Fibroblast of lung (primary cell): ENCODE results near the gene RYR1. TPM values are rescaled to one million over a fixed set of nuclear protein-coding genes. Genes with fewer than 3 reads are reported as not detected.

Experiments
- DNase-seq, 2 donors: peaks; one replicate each; pipeline versions ENCODE4 v3.0.0 to v3.0.0-alpha.2; 2010; ENCODE audit warnings: low read depth in 2 of 2
- H2AFZ ChIP-seq: 2 replicates; pipeline ENCODE4 v1.5.1; 2012; ENCODE audit warnings: low read length, control low read depth, inconsistent platforms
- H3K27ac ChIP-seq: 2 replicates; pipeline ENCODE4 v1.5.1; 2011; ENCODE audit warnings: low read length, control low read depth; ENCODE audit not compliant: insufficient read depth
- H3K27me3 ChIP-seq: 2 replicates; pipeline ENCODE4 v1.5.1; 2011; ENCODE audit warnings: mild to moderate bottlenecking, low read length; ENCODE audit not compliant: control insufficient read depth, insufficient read depth
- H3K36me3 ChIP-seq: 2 replicates; pipeline ENCODE4 v1.5.1; 2011; ENCODE audit warnings: low read length; ENCODE audit not compliant: control insufficient read depth, insufficient read depth
- H3K4me1 ChIP-seq: 2 replicates; pipeline ENCODE4 v1.5.1; 2011; ENCODE audit warnings: low read length; ENCODE audit not compliant: control insufficient read depth, insufficient read depth; ENCODE audit errors: extremely low read depth
- H3K4me2 ChIP-seq: 2 replicates; pipeline ENCODE4 v1.5.1; 2011; ENCODE audit warnings: low read length, control low read depth; ENCODE audit not compliant: insufficient read depth; ENCODE audit errors: extremely low read depth
- H3K4me3 ChIP-seq, 4 experiments: fragments of 200-600 bp in 1 of 4; sonication (generic) in 1 of 4; replicated peaks in 1 of 4; 2 replicates each; pipeline ENCODE4 v1.5.1; 2011 to 2016; ENCODE audit warnings: low read length in 4 of 4, low read depth in 3 of 4, mild to moderate bottlenecking in 3 of 4, control low read depth in 2 of 4, inconsistent platforms in 1 of 4, mixed read lengths in 1 of 4; ENCODE audit not compliant: insufficient read depth in 1 of 4; ENCODE audit errors: control extremely low read depth in 1 of 4
- H3K79me2 ChIP-seq: 2 replicates; pipeline ENCODE4 v1.5.1; 2012; ENCODE audit warnings: mild to moderate bottlenecking, low read length, inconsistent platforms; ENCODE audit not compliant: control insufficient read depth, insufficient read depth
- H3K9ac ChIP-seq: 2 replicates; pipeline ENCODE4 v1.5.1; 2011; ENCODE audit warnings: mild to moderate bottlenecking, low read length, control low read depth; ENCODE audit not compliant: insufficient read depth
- H3K9me3 ChIP-seq: 2 replicates; pipeline ENCODE4 v1.5.1; 2012; ENCODE audit warnings: low read depth, low read length; ENCODE audit not compliant: control insufficient read depth, insufficient read depth
- H4K20me1 ChIP-seq: 2 replicates; pipeline ENCODE4 v1.5.1; 2011; ENCODE audit warnings: low read length; ENCODE audit not compliant: control insufficient read depth, insufficient read depth; ENCODE audit errors: extremely low read depth
- EZH2 ChIP-seq: IDR thresholded peaks from 2 replicates; pipeline ENCODE4 v1.5.1; 2012; ENCODE audit warnings: low read length, control low read depth, mild to moderate bottlenecking; ENCODE audit errors: missing control alignments
- polyA plus RNA-seq, 2 donors: library from polyadenylated mRNA; depleted of rRNA in 1 of 2; stranded (reverse) in 1 of 2; unstranded in 1 of 2; fragments of >200 nt; gene quantifications; 2 replicates each; pipeline ENCODE4 v1.2.1, GENCODE V29; 2011 to 2012; ENCODE audit warnings: missing spikeins in 1 of 2
- total RNA-seq: library from RNA; depleted of rRNA; stranded (reverse); fragments of >200 nt; gene quantifications from 2 replicates; pipeline ENCODE4 v1.2.1, GENCODE V29; 2014
- TF ChIP-seq, protein P1 (sequence below), 2 donors: IDR thresholded peaks in 1 of 2; conservative IDR thresholded peaks in 1 of 2; 1 replicate in 1 of 2; 2 replicates in 1 of 2; pipeline ENCODE4 v1.5.1; 2011 to 2012; ENCODE audit warnings: low read length in 2 of 2, control low read depth in 1 of 2, inconsistent platforms in 1 of 2, low read depth in 1 of 2, mild to moderate bottlenecking in 1 of 2

The RYR1 gene
- total and polyA plus RNA-seq, 2 donors (not counting 1 experiment from before 2014, with no cell fraction given) = under 0.01 TPM

DNA sequence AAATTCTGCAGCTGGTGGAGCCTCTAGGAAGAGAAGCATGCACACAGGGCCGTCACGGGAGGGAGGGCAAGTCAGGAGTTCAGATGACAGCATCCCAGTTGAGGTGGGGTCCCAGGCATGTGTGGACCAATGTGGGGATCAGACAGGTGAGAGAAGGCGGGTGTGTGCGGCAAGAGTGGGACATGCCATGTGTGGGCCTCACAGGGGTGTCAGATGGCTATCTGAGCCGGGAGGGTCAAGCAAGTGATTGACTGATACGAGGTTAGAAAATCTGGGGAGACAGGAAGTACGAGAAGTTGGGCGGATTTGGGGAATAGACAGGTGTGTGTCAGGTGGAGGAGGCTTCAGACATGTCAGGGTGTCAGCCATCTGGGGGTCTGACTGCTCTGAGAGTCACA lies 16.3 kb upstream of the RYR1 start:
- no peaks in the 10 kb centered on the region for H3K79me2 ChIP-seq
- TF ChIP-seq, protein P1, sequence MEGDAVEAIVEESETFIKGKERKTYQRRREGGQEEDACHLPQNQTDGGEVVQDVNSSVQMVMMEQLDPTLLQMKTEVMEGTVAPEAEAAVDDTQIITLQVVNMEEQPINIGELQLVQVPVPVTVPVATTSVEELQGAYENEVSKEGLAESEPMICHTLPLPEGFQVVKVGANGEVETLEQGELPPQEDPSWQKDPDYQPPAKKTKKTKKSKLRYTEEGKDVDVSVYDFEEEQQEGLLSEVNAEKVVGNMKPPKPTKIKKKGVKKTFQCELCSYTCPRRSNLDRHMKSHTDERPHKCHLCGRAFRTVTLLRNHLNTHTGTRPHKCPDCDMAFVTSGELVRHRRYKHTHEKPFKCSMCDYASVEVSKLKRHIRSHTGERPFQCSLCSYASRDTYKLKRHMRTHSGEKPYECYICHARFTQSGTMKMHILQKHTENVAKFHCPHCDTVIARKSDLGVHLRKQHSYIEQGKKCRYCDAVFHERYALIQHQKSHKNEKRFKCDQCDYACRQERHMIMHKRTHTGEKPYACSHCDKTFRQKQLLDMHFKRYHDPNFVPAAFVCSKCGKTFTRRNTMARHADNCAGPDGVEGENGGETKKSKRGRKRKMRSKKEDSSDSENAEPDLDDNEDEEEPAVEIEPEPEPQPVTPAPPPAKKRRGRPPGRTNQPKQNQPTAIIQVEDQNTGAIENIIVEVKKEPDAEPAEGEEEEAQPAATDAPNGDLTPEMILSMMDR (conservative IDR thresholded peaks at IDR 0.05 in 1 of 2, IDR thresholded peaks at IDR 0.05 in 1 of 2; ENCODE audit: low read depth in 1 of 2, low read length in 2 of 2) = no peak
- TF ChIP-seq EZH2 = no peak
- H3K9ac ChIP-seq = no peak overlapping the region
- no peak overlapping the region for H2AFZ ChIP-seq
- no peak overlapping the region for H3K4me2 ChIP-seq
- no peak for DNase-seq
- no peaks in the 10 kb centered on the region for H3K36me3 ChIP-seq
- no peaks in the 10 kb centered on the region for H3K4me1 ChIP-seq
- H3K9me3 ChIP-seq = no peaks in the 10 kb centered on the region
- no peak overlapping the region for H3K27ac ChIP-seq
- no peak overlapping the region for H3K4me3 ChIP-seq
- peaks cover 10% of the 10 kb centered on the region for H3K27me3 ChIP-seq
- H4K20me1 ChIP-seq = no peaks in the 10 kb centered on the region

DNA sequence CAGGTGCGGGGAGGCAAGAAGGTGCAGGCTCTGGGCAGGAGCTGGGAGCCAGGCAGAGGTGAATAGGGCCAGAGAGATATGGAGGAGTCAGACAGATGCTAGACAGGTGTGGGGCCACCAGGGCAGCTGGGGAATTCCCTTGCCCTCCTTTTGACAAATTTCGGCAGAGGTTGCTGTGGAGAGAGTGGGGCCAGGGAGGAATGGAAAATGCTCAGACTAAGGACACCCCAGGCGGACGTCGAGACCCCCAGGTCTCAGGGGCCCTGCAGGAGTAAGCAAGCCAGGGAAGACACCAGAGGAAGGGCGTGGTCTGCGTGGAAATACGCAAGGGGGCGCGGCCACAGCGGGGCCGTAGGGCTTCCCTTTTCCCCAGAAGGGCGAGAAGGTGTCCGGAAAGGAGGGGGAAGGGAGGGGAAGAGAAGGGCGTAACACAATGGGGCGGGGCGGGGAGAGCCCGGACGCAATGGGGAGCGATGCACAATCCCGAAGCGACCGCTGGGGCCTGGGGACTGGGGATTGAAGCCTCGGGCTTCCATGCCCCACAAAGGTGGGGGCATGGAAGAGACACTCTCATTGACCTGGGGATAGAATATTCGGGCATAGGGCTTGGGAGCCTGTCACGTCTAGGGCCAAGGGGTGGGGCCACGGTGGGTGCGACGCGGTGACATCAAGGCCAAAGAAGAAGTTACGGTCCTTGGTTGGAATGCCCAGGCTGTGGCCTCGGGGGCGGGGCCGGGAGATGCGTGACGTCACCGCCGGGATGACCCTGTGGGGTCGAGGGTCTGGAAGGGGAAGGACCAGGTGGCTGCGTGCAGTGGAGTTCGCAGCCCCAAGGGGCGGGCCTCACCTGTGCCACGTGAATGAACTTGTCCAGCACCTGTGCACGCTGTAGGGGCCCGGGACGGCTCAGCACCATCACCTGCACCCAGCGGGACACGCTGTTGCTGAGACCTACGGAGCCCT lies 15.7 kb upstream of the RYR1 start:
- Histone ChIP-seq H4K20me1 (no peaks in the 10 kb centered on the region), H3K27ac (no peak overlapping the region), H3K4me2 (no peak overlapping the region), H3K79me2 (no peaks in the 10 kb centered on the region), H3K4me3 (peak overlapping the region in 2 of 4 experiments; percentile 25 to 32), H3K9me3 (no peaks in the 10 kb centered on the region), H3K4me1 (no peaks in the 10 kb centered on the region), H3K27me3 (peaks cover 10% of the 10 kb centered on the region), H2AFZ (no peak overlapping the region), H3K36me3 (no peaks in the 10 kb centered on the region), H3K9ac (no peak overlapping the region)
- DNase-seq = peak in 1 of 2 donors; percentile 11
- TF ChIP-seq, protein P1 (conservative IDR thresholded peaks at IDR 0.05 in 1 of 2, IDR thresholded peaks at IDR 0.05 in 1 of 2; ENCODE audit: low read depth in 1 of 2, low read length in 2 of 2) = no peak
- no peak for TF ChIP-seq EZH2

DNA sequence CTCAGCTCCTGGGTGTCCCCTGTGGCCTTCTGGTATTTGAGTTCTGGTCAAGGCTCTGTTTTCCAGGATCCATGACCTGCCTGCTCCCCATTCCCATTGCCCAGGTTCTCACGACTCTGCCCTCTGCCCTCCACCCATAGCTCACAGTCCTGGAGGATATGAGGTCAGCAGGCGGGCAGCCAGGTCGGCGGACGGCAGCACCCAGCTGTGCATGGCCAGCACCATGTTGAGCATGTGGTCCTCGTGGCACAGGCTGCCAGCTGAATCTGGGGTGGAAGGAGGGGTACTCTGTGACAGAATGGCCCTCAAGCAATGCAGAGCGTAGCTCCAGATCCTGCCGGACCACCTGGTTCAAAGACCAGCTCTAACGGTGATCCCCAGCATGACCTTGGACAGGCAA lies 12.6 kb upstream of the RYR1 start:
- Histone ChIP-seq H3K27me3 (peaks cover 18% of the 10 kb centered on the region), H2AFZ (no peak overlapping the region), H3K4me2 (no peak overlapping the region), H3K4me1 (no peaks in the 10 kb centered on the region), H3K9ac (no peak overlapping the region), H3K36me3 (no peaks in the 10 kb centered on the region), H4K20me1 (no peaks in the 10 kb centered on the region), H3K4me3 (no peak overlapping the region), H3K27ac (no peak overlapping the region), H3K79me2 (no peaks in the 10 kb centered on the region), H3K9me3 (no peaks in the 10 kb centered on the region)
- no peak for DNase-seq
- TF ChIP-seq, protein P1 (conservative IDR thresholded peaks at IDR 0.05 in 1 of 2, IDR thresholded peaks at IDR 0.05 in 1 of 2; ENCODE audit: low read depth in 1 of 2, low read length in 2 of 2) = no peak
- no peak for TF ChIP-seq EZH2
